D721Med (cell line): Measurements from ENCODE around the gene SPTB.

ENCODE experiments used
- DNase-seq: peaks from one replicate; pipeline ENCODE4 v3.0.0; 2011; ENCODE audit warnings: low spot score; ENCODE audit not compliant: insufficient read length
- FAIRE-seq: peaks from 2 replicates; lab custom pipeline; 2011; peaks lifted over from hg19 to GRCh38; lab: Jason Lieb, UNC
- CTCF ChIP-seq: IDR thresholded peaks from 2 replicates; pipeline ENCODE4 v1.5.1; 2012; ENCODE audit warnings: mild to moderate bottlenecking, control low read depth; ENCODE audit not compliant: insufficient read depth; ENCODE audit errors: missing control alignments

The SPTB gene

GRCh38 chr14:64700290-64700689 is 179.4 kb downstream of the SPTB start:
- TF ChIP-seq CTCF: no peak
- no peak for FAIRE-seq
- no peak for DNase-seq

GRCh38 chr14:64698903-64699302 is 180.8 kb downstream of the SPTB start:
- FAIRE-seq (no peak), DNase-seq (no peak)
- no peak for TF ChIP-seq CTCF

- no peak for TF ChIP-seq CTCF
- DNase-seq: no peak
- no peak for FAIRE-seq
Observed at GRCh38 chr14:64696355-64696857, 183.3 kb downstream of the SPTB start.
